HG02970 (cell line): ENCODE data around the gene ZNF175.

Experiments
- ATAC-seq: cut with Tn5 transposase; IDR thresholded peaks from one replicate; pipeline ENCODE4 v1.9.1; 2021; ENCODE audit warnings: mild to moderate bottlenecking, moderate library complexity, moderate number of reproducible peaks; ENCODE audit not compliant: unreplicated experiment, low FRiP score

Gene ZNF175

GRCh38 chr19:51587264-51588191, 16.4 kb downstream of the ZNF175 start:
- no peak for ATAC-seq

GRCh38 chr19:51589511-51589910, 18.4 kb downstream of the ZNF175 start:
- no peak for ATAC-seq

- ATAC-seq: no peak
Observed at GRCh38 chr19:51590441-51590840, 19.4 kb downstream of the ZNF175 start.

- ATAC-seq: no peak
Observed at GRCh38 chr19:51592521-51592920, 21.4 kb downstream of the ZNF175 start.

GRCh38 chr19:51593138-51593890, 22.2 kb downstream of the ZNF175 start:
- no peak for ATAC-seq

- ATAC-seq: peak; percentile 96
Observed at GRCh38 chr19:51593969-51594773, 23.1 kb downstream of the ZNF175 start.

- ATAC-seq: no peak
Observed at GRCh38 chr19:51594774-51595109, 23.7 kb downstream of the ZNF175 start.

GRCh38 chr19:51595190-51596175, 24.4 kb downstream of the ZNF175 start:
- ATAC-seq: no peak

- no peak for ATAC-seq
Observed at GRCh38 chr19:51598159-51598915, 27.3 kb downstream of the ZNF175 start.

- no peak for ATAC-seq
Observed at GRCh38 chr19:51599084-51599483, 28.0 kb downstream of the ZNF175 start.

GRCh38 chr19:51600940-51601580, 30.0 kb downstream of the ZNF175 start:
- ATAC-seq: no peak

- ATAC-seq: no peak
Observed at GRCh38 chr19:51602189-51602854, 31.2 kb downstream of the ZNF175 start.

- peak; percentile 87 for ATAC-seq
Observed at GRCh38 chr19:51607077-51607476, 36.0 kb downstream of the ZNF175 start.

- ATAC-seq: no peak
Observed at GRCh38 chr19:51607920-51608562, 37.0 kb downstream of the ZNF175 start.

GRCh38 chr19:51610576-51610975, 39.5 kb downstream of the ZNF175 start:
- ATAC-seq: no peak

GRCh38 chr19:51614789-51615188, 43.7 kb downstream of the ZNF175 start:
- no peak for ATAC-seq

GRCh38 chr19:51615991-51616390, 44.9 kb downstream of the ZNF175 start:
- ATAC-seq: no peak
